ENCODE results near the gene BCL6B.

BCL6B gene

GRCh38 chr17:7063518-7064094 is 40.8 kb downstream of the BCL6B start:
- no peak for DNase-seq

- DNase-seq, result no peak
These were observed 41.4 kb downstream of the BCL6B start for GRCh38 chr17:7064261-7064660.

GRCh38 chr17:7067198-7067597 is 44.3 kb downstream of the BCL6B start:
- no peak for DNase-seq

- DNase-seq, result no peak
These were observed 45.4 kb downstream of the BCL6B start for GRCh38 chr17:7068268-7068667.

- DNase-seq, result no peak
These were observed 47.9 kb downstream of the BCL6B start for GRCh38 chr17:7070712-7071111.

- no peak for DNase-seq
These were observed 49.6 kb downstream of the BCL6B start for GRCh38 chr17:7072406-7072805.

GRCh38 chr17:7074931-7075330 is 52.1 kb downstream of the BCL6B start:
- no peak for DNase-seq

- no peak for DNase-seq
These were observed 55.2 kb downstream of the BCL6B start for GRCh38 chr17:7077911-7078546.

- no peak for DNase-seq
These were observed 55.9 kb downstream of the BCL6B start for GRCh38 chr17:7078711-7079110.
